SH-SY5Y (cell line): Measurements from ENCODE around the gene RAD23B.

Experiments
- GATA2 ChIP-seq: IDR thresholded peaks from 2 replicates; pipeline ENCODE4 v1.6.1; 2011; ENCODE audit warnings: mild to moderate bottlenecking, low read depth, low read length
- GATA3 ChIP-seq: IDR thresholded peaks from 2 replicates; pipeline ENCODE4 v1.6.1; 2011; ENCODE audit warnings: low read depth, mild to moderate bottlenecking, low read length, moderate library complexity

The RAD23B gene

DNA sequence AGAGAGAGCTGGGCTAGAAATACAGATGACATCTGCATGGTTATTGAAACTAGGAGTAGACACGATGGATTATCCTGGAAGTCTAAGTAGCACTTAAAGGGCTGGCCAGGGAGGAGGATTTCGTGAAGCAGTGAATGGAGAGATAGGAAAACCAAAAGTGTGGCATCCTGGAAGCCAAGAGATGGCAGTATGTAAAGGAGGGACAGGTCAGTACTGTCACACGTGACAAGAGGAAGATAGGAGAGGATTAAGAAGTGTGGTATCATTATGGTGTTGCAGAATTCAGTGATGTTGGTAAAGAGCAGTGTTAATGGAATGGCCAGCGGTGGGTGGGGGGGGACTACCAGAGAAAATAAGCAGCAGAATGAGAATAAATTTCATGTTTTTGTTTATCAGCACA lies 11.7 kb downstream of the RAD23B start:
- no peak for TF ChIP-seq GATA3
- TF ChIP-seq GATA2 = no peak

DNA sequence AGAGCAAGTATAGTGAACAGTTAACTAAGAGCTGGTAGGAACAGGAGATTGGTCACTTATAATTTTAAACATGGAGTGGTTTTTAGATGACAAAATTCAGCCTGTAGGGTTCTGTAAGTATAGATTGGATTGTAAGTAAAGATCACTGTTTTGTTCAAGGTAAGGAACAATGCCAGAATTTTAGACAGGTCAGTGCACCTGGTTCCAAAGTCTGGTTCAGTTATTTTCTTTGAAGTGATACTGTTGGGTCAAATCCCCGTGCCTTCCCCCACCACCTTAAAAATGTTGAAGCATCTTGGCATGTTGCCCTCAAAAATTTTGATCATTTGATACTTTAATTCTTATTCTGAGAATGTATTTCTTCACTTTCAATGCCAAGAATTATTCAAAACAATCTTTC lies 12.9 kb downstream of the RAD23B start:
- TF ChIP-seq GATA2 (no peak), GATA3 (no peak)

DNA sequence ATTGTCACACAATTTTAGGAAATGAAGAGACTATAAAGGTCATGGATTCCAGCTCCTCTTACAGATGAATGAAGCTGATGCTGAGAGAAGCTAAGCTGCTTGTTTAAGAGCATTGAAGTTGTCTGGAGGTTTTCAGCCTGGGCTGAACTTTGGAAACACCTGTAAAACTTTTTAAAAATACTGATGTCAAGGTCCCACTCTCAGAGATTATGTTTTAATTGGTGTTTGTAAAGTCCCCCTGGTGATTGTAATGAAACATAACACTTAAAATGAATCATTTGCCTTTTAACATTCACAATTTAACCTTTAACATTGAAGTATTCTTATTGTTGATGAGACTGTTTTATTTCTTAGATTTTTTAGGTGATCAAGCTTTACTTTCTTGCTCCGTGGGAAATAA lies 16.4 kb downstream of the RAD23B start:
- no peak for TF ChIP-seq GATA3
- no peak for TF ChIP-seq GATA2

- TF ChIP-seq GATA2 = no peak
- no peak for TF ChIP-seq GATA3
Observed at GRCh38 chr9:107306308-107306707, 23.2 kb downstream of the RAD23B start.

DNA sequence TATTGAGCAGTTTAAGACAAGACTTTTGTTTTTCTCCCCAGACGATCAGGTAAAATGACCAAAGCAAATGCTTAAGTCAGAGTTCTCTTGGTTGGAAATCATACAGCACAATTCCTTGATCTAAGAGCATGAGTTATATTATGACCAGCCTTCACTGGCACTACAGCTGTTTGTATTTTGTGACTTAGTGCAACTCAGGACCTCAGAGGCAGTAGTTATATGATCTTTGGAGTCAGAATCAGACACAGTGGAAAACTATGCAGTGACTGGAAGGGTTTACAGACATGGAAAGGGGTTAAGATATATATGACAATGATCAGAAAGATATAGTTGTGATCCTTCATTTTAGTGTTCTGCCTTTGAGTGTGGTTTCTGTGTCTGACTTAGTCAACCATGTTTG lies 24.3 kb downstream of the RAD23B start:
- TF ChIP-seq GATA3 (no peak), GATA2 (no peak)

DNA sequence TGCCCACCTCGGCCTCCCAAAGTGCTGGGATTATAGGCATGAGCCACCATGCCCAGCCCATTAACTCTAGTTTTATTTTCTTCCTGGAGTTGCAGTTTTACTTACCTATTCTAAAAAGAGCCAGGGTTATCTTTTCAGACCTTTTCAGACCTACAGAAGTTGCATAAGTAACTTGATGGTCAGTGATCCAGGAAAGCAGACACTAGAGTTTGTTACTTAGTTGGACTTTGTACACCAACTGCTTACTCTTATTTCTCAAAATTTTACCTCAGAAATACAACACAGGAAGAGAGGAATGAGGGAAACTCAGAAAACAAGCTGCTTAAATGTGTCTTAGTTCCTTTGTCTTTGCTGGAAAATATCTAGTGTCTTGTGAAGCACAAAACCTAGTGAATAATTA lies 25.4 kb downstream of the RAD23B start:
- TF ChIP-seq GATA3 = no peak
- TF ChIP-seq GATA2 = no peak

DNA sequence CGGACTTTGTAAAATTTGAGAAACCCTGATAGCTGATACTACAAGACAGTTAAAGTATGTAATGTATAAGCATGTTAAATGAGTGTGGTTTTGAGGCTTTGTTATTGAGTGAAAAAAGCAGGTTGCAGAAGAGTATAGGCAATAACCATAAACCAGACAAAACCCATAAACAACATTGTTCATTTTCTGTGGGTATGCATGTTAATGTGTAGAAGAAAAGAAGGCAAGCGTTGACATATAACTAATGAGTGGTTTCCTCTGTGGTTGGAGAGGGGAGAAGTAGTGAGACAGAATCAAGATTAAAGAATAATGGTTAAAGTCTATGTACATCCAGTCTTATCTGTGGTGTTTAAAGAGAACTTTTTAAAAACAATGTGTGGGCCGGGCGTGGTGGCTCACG lies 26.2 kb downstream of the RAD23B start:
- TF ChIP-seq GATA3 (no peak), GATA2 (no peak)

DNA sequence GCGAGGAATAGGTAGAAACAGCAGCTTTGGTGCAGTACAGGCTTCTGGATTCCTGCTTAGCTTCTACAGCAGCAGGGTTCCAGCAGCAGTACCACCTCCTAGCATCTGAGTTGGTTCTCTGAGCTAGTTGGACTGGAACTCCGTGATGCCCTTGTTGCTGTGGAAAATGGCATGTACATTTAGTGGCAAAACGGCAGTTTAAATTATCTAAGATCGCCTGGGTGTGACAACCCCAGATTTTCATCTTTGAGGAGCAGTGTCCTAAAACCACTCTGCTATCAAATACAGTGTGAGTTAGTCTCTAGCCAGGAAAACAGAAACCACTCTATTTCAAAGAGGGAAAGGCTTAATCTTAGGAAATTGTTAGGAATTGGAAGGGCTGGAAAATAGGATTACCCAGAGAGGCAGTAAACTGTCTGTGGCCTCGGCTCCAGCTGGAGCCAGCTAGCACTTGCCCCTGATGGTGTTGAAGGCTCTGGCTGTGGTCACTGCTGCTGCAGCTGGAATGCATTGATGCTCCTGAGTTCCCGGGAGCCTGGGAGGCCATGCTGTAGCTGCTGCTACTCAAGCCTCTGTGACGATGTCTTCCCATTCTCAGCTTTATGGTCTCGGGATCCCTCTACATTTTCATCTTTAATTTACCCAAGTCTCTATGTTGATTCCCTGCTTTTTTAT lies 29.4 kb downstream of the RAD23B start:
- TF ChIP-seq GATA2 = no peak
- TF ChIP-seq GATA3 = no peak

DNA sequence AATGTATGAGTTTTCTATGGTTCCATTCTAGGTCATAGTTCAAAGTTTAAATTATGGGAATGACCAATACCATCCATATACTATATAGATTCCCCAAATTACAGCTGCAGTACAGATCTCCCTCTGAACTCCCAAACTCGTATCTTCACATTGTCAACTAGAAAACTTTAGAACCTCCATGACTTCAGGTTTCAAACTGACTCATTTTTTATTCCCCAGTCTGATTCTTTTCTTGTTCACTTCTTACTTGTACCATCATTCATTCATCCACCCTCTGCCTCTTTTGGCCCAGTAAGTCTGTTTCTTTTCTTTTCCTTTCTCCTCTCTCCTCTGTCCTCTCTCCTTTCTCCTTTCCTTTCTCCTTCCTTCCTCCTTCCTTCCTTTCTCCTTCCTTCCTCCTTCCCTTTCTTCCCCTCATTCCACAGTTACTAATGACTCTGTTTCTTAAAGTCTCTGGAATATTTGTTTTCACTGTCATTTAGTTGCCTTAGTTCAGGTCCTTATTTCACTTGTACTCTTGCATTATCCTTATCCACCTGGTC lies 30.5 kb downstream of the RAD23B start:
- no peak for TF ChIP-seq GATA2
- TF ChIP-seq GATA3 = no peak

GRCh38 chr9:107314763-107315162 lies 31.7 kb downstream of the RAD23B start:
- TF ChIP-seq GATA3 (no peak), GATA2 (no peak)

DNA sequence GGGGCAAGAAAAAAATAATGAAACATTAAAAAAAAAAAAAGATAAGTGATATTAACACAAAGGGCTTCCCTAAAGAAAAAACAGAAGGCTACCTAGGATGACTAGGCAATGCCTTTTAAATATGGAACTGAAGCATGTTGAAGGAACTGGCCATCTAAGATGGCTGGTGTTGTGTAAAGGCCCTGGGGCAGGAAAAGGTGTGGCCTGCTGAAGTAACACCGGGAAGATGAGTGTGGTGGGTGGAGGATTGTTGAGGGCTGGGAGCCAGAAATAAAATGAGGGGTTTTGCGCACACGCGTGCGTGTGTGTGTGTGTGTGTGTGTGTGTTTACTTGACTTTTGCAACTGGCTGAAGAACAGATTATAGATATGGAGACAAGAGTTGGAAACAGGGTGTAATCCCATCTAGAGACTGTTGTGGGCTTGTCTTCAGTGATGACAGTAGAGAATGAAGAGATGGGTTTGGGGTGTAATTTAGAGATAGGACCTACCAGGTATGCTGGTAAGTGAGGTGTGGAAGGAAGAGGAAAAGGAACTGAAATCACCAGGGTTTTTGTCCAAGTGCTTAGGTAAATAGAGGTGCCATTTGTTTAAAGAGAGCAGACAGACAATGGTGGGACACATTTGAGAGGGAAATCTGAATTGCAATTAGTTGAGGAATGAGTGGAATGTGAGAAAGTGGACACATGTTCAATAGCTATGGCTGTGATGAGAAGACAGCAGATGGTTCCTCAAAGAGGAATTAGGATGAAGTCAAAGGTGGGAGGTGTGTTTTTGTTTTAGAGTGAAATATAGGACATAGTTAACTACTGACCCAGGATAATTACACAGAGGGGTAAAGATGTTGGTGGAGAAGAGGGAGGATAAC lies 33.9 kb downstream of the RAD23B start:
- TF ChIP-seq GATA3 (no peak), GATA2 (no peak)

- no peak for TF ChIP-seq GATA2
- TF ChIP-seq GATA3 = no peak
Observed at GRCh38 chr9:107322643-107323042, 39.6 kb downstream of the RAD23B start.

- no peak for TF ChIP-seq GATA3
- TF ChIP-seq GATA2 = no peak
Observed at GRCh38 chr9:107323836-107324585, 40.9 kb downstream of the RAD23B start.

DNA sequence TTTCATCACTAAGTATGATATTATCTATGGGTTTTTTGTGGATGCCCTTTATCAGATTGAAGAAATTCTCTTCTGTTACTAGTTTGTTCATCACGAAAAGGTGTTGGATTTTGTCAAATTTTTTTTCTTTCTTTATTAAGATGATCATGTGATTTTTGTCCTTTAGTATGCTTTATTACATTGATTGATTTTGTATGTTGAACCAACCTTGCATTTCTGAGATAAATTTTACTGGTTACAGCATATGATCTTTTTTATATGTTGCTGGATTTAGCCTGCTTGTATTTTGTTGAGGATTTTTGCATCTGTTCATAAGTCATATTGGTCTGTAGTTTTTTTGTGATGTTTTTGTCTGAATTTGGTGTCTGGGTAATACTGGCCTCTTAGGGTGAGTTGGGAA lies 42.8 kb downstream of the RAD23B start:
- TF ChIP-seq GATA2 = no peak
- TF ChIP-seq GATA3 = no peak

DNA sequence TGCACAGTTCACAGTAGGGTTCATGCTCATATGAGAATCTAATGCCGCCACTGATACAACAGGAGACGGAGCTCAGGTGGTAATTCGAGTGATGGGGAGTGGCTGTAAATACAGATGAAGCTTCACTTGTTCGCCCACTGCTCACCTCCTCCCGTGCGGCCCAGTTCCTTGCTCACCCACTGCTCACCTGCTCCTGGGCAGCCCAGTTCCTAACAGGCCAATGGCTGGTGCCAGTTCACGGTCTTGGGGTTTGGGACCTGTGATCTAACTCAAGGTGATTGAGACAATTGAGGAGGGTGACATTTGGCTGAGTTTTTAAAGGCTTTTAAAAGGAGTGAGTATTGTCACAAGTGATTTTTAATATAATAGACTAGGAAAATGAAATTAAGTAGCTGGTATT lies 45.4 kb downstream of the RAD23B start:
- TF ChIP-seq GATA2 (no peak), GATA3 (no peak)
